ENCODE data around the gene CUBN.
"Not testable (repeated sequence)": the region's sequence is repeated elsewhere in the genome, so short reads cannot be mapped to it uniquely, and the experiment has no call there.

CUBN gene

GRCh38 chr10:16853201-16853600, 276.4 kb downstream of the CUBN start:
- no peak for DNase-seq

- DNase-seq = no peak
Measured at GRCh38 chr10:16852624-16853023, 277.0 kb downstream of the CUBN start.

DNA sequence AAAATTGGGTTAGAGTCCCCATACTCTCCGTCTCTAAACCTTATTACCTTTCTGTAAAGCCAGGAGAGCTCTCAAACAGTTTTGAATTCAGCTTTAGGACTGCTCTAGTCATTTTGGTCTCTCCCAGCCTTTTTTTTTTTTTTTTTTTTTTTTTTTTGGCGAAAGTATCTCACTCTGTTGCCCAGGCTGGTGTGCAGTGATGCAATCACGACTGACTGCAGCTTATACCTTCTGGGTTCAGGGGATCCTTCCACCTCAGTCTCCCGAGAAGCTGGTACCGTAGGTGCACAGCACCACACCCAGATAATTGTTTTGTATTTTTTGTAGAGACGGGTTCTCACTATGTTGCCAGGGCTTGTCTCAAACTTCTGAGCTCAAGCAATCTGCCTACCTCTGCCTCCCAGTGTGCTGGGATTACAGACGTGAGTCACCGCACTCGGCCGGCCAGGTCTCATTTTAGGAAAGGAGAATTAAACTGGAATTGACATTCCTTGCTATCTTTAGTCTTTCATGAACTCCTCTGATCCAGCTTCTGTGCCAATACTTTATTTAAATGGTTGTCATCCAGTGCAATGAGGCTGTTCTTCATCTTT, 281.0 kb downstream of the CUBN start:
- no peak for DNase-seq

- DNase-seq = no peak
Measured at GRCh38 chr10:16847644-16848043, 282.0 kb downstream of the CUBN start.

- no peak for DNase-seq
Measured at GRCh38 chr10:16845248-16845647, 284.4 kb downstream of the CUBN start.

- peak; percentile 79 for DNase-seq
Measured at GRCh38 chr10:16843252-16843870, 286.2 kb downstream of the CUBN start.

DNA sequence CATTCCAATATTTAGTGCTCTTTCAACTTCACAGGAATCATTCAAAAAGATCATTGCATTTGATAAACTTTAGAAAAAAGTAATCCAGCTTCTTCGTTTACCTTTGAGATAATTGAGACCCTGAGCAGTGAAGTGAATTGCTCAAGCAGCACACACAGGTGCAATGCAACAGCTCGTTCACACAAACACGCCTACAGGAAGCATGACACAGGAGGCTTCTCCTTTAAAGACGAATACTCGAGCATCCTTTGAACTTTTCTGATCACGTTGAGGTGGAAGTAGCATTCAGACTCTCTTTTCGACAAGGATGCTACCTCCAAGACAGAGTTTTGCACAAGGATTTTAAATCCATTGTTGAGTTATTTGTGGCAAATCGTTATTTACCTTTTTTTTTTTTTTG, 294.4 kb downstream of the CUBN start:
- no peak for DNase-seq

GRCh38 chr10:16832351-16833080, 297.1 kb downstream of the CUBN start:
- DNase-seq = no peak

GRCh38 chr10:16828701-16829175, 300.9 kb downstream of the CUBN start:
- DNase-seq = no peak

GRCh38 chr10:16828114-16828568, 301.5 kb downstream of the CUBN start:
- DNase-seq = peak; percentile 74

- not testable (repeated sequence) for DNase-seq
Measured at GRCh38 chr10:16827474-16827873, 302.1 kb downstream of the CUBN start.

- no peak for DNase-seq
Measured at GRCh38 chr10:16822726-16823360, 306.8 kb downstream of the CUBN start.

GRCh38 chr10:16822027-16822426, 307.6 kb downstream of the CUBN start:
- DNase-seq = no peak

- no peak for DNase-seq
Measured at GRCh38 chr10:16820421-16820820, 309.2 kb downstream of the CUBN start.

DNA sequence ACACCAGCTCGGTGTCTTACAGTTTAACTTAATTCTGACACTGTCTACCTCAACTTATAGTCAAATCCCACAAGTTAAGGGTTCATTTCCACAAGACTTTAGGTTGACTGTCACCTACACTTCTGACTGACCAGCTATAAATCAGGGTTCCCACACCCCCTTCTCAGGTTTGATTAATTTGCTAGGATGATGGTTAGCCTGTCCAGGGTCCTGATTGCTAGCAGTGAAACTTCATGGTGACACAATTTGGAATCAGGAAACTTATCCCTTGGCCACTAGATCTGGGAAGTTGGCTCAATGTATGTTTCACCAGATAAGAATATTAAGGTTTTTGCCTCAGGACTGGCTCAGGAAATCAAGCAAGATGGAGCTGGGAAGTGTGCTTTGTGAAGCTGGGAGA, 309.6 kb downstream of the CUBN start:
- DNase-seq = no peak

- no peak for DNase-seq
Measured at GRCh38 chr10:16819436-16819835, 310.2 kb downstream of the CUBN start.

GRCh38 chr10:16819026-16819425, 310.6 kb downstream of the CUBN start:
- DNase-seq = no peak

DNA sequence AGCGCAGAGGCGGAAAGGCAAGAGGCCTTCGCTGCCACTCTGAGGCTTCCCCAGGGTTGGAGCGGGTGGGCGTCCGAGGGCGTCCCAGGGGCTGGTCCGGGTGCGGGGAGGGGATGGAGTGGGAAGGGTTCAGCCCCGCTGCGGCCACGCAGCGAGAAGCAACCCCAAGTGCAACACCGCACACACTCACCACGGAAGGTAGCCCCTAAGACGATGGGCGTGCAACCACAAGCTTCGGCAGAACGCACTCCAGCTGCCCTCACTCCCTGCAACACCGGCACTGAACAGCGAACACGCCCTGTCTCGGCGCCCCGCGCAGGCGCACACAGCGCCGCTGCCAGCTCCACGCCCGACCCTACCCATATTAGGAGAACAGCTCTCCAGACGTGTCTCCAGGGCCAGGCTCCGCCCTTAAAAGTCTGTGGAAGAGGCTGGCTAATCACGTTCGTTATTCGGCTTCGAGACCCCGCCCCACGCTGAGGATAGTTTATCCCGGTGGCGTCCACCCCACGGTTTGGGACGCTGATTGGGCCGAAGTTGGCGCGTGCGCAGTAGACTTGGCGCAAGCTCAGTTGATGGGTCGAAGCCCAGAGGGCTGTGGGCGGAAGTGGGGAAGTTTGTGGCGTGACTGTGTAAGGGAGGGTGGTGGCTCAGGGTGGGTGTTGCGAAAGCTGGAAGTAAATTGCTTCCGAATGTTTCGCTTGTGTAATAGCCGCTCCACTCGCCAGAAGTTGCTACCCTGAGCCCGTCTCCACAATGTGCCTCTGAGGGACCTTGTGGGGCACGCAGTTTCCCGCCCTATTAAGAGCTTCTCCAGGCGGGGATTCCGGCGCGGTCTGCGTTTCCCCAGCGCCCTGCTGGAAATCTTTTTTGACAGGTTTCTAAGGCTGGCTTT, 312.2 kb downstream of the CUBN start, which contains the start of gene RSU1:
Gene RSU1 (minus strand): TSS at position 300 of the 895 bp plus-strand sequence. CDS start 343 bp downstream, outside the sequence.
- DNase-seq = peak; percentile 100

DNA sequence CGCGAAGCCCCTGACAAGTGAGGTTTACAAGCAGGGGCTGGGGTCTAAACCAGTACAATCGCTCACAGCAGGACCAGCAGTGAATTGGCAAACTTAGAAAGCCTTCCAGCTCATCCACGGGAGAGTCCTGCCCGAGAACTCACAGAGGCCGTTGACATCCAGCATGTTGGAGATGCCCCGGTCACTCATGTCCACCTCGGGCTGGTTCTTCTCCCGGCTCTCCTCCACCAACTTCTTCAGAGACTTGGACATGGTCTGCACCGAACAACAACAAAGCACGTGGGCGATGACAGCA, 312.8 kb downstream of the CUBN start:
- no peak for DNase-seq

- DNase-seq = peak; percentile 37
Measured at GRCh38 chr10:16816171-16816570, 313.4 kb downstream of the CUBN start.

- DNase-seq = no peak
Measured at GRCh38 chr10:16814012-16814411, 315.6 kb downstream of the CUBN start.

GRCh38 chr10:16812676-16813075, 316.9 kb downstream of the CUBN start:
- DNase-seq = no peak

DNA sequence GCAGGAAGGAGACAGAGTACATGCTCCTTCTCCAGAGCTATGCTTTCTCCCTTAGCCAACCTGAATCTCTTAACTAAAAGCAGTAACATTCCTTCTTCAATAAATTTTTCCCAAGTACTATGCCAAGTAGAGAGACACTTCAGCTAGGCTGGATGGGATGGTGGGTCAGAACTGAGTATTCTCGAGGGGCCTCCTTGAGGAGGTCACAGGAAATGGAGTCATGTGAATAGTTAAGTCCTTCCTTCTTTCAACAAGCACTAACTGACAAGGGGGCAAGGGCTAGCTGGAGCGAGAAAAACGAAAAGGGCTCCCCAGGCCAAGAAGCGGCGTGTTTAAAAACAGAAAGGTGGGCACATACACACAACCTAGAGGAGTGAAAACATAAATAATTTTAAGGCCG, 317.8 kb downstream of the CUBN start:
- DNase-seq = no peak

All from RPMI8226 (cell line).